T-helper 22 cell (primary cell): ENCODE measurements around the gene DHRS13.
"Not testable (repeated sequence)": the region's sequence is repeated elsewhere in the genome, so short reads cannot be mapped to it uniquely, and the experiment has no call there.

Source experiments
- DNase-seq: peaks from one replicate; pipeline ENCODE4 v3.0.0-alpha.2; 2020; ENCODE audit warnings: low read depth

DHRS13 gene

DNA sequence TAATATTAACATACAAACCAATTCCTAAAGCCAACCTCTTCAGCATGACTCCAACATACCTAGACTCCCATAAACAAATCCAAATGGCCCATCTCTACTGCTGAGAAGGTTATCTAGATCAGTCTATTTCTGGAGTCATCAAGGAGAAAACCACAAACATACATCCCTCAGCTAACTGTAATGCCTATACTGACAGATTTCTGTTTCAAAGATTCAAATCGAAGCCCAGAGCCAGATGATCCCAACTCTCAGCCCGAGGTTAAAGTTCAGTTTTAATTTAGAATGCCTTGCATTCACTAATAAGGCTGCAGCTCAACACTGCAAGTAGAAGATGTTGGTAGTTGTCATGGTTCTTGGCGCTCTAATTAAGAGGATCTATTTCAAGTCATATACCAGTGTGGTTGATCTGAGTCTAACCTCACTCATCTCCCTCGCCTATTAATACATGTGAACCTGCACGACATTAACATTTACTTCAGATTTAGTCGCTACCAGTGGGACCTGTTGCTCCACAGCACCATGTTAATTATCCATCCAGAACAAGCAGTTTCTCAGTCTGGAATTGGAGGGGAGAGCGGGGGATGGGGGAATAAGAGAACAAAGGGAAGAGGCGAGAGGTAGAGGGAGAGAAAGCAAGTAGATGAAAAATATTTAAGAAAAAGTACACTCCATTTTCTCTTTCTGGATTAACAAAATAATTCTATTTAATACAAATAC is 33.0 kb upstream of the DHRS13 start:
- no peak for DNase-seq

GRCh38 chr17:28934508-28934907 is 31.6 kb upstream of the DHRS13 start:
- DNase-seq: not testable (repeated sequence)

- DNase-seq: no peak
Measured at GRCh38 chr17:28929787-28930186, 26.9 kb upstream of the DHRS13 start.

GRCh38 chr17:28928061-28928460 is 25.2 kb upstream of the DHRS13 start:
- DNase-seq: peak; percentile 20

GRCh38 chr17:28926786-28927185 is 23.9 kb upstream of the DHRS13 start:
- DNase-seq: no peak

DNA sequence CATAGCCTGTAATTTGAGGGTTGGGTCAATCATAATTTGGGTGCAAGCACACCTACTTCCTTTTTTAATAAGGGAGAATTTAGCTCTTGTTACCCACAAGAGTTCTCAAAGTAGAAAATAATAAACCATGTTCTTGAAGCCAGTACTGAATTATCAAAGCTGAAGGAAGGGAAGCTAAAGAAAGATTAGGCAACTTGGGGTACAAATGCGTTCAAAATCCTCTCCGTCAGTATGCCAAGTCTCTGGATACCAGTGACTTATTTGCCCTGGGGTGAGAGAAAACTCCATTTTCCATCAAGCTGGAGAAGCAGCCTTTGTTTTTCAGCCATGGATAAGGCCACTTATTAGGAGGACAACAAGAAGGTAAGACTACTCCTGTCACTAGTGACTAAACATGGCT is 23.5 kb upstream of the DHRS13 start:
- DNase-seq: no peak

DNA sequence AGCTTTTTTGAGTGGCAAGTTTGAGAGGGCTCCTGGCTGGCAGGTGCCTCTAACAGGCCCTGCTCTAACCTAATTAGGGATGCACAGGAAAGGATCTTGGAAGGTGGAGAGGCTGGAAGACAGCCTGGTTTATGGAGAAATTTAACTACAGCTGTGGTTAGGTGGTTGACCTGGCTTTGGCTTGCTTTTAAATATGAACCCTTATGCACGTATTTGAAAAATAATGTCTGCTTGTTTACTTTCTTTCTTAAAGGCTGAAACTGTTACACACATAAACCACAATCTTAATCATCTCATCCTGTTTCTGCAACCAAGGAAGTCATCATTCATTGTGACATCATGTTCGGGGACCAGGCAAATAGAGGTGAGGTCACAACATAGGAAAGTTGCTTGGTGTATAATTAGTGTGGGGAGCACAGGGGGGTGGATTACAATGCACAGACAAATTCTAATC is 23.1 kb upstream of the DHRS13 start:
- peak; percentile 63 for DNase-seq

DNA sequence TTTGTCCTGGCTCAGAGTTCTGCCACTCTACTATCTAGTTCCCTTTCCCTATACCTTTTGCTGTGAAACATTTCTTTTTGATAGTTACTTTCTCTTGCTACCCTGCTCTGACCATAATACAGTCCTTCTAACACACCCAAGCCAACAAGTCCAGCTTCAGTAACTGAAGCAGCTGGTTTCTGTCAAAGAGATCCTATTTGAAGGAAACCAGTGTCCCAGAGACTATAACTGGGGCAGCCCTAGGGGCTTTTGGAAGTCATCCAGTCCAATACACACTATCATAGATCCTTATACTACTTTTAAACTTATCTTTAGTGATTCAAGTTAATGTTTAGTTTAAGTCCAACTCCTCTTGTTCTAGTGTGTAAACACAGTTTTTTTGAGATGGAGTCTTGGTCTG is 17.3 kb upstream of the DHRS13 start:
- no peak for DNase-seq

DNA sequence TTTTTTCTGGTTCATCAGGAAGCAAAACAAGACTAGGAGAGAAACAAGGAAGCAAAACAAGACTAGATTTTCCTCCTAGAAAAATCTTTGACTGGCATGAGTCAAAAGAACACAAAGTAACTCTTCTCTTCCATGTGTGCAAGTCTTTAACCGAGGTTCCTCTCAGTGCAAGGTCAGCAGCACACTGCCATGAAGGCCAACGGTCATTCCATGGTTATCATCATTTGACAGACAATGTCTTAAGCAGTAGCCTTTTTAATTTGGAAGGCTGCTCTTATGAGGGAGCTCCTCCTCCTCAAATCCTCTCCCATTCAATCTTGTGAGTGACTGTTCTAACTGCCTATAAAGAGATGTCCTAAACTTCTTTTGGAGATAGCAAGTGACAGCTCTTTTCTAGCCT is 15.4 kb upstream of the DHRS13 start:
- DNase-seq: no peak

DNA sequence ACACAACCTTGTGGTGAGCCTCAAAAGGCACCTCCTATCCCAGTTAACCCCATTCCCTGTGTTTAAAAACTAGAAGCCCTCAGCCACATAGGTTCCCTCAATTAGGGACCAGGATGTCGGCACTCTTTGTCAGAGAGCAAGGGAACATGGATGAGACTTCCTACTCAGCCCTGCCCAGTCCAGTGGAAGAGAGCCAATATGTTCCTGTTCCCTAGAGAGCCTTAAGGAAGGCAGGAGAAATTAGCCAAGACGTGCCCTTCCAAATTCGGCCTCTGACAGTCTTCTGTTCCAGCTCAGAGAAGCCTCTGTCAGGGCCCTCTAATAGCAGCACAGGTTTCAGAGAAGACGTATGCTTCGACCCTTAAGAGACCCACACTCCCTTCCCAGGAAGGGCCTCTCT is 14.6 kb upstream of the DHRS13 start:
- DNase-seq: no peak

DNA sequence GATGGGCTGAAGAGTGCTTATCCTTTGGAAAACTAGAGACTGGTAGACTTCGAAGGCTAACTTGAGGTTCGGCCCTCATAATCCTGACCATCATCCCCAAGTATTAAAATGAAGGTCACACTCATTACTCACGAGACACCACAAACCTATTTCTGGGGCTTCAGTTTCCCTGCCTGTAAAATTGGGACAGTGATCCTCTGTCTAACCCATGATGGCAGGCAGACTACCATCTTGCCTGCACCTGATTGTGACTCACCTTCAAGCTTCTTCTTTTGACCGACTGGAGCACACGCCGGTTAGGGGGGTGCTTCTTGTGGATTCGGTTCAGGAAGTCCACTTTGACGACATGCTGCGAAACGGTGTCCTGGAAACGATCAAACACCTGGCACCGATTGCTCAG is 14.2 kb upstream of the DHRS13 start:
- DNase-seq: no peak

- no peak for DNase-seq
Measured at GRCh38 chr17:28916302-28916934, 13.5 kb upstream of the DHRS13 start.

DNA sequence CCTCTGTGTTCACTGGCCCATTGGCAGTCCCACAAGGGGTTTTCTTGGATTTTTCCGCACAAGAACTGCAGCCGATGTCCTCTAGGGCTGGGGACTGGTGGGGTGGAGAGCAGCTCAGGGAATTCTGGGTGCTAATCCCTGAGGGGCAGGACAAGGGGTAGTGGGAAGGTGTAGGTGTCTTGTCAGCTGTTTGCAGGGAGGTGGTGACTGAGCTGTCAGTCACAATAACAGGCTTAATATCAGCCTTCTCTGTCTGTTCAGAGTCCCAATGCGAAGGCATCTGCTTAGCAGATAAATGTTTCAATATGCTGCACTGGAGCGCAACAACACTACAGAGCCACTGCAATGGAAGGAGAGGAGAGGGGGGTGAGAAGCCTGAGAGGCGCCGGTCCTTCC is 10.1 kb upstream of the DHRS13 start:
- no peak for DNase-seq

DNA sequence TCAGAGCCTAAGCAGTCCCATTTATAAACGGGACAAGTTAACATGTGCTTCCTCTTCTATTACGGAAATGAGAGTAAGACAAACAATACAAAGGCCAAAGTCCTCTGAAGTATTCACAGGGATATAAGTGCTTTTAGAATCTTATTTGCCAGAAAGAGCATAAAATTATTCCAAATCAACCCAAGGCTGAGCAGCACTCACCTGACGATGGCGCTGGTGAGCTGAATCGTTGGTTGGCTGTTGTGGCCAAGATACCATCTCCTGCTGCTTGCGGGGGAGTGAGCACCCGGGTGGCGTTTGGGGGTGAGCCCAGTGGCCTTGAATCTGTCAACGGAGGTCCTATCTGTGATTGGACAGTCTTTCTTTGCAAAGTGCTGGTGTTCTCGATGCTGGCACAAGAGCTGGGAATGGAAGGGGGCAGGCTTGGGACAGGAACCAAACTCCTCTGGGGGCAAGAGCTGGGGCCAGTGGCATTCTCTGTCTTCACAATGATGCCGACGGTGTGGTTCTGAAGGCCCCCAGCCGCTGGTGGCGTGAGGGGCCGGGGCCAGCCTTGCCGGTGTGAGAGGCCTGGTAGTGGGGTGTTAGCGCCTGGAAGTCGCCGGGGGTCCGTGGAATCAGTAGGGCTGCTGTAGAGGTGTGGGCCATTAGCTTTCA is 9.5 kb upstream of the DHRS13 start:
- DNase-seq: no peak

GRCh38 chr17:28911411-28912045 is 8.6 kb upstream of the DHRS13 start:
- DNase-seq: no peak

- no peak for DNase-seq
Measured at GRCh38 chr17:28910534-28910933, 7.7 kb upstream of the DHRS13 start.

DNA sequence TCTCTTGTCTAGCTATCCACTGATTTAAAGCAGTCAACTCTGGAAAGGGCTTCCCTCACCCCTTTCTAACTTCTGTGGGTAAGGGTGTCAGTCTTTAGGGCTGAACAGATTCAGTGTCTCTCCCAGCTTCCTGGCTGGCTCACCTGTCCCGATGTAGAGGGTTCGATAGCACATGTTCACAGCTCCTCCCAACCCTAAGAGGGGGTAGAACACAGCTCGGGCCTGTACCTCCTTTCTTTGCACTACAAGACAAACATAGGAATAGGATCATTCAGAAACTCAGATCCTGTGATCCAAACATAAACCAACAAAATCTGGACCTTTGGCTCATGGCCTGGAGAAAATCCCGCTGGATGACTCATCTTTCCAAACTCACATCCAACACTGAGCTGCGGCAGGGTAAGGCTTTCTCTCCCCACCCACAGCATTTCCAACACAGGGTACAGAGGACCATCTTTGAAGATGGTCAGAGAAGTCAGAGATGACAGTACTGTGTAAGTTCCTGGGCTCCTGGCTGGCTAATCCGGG is 5.8 kb upstream of the DHRS13 start:
- DNase-seq: no peak

- DNase-seq: no peak
Measured at GRCh38 chr17:28907709-28908475, 5.0 kb upstream of the DHRS13 start.

GRCh38 chr17:28906706-28907438 is 4.0 kb upstream of the DHRS13 start:
- DNase-seq: no peak

DNA sequence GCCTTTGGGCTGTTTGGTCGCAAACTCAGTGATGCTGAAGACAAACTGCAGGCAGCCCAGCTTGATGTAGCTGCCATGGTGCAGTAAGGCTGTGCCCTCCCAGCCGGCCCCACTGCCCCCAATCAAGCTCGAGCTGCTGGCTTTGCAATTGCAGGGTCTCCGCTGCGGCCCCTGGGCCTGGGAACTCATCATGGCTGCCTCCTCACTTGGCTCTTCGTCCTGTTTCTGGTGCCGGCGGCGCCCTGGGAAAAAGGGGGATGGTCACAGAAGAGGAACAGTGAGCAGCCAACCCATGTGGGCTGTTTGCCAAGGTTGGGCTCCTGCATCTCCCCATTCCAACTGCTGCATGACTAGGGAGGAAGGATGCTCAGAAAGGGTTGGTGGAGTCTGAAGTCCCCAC is 3.4 kb upstream of the DHRS13 start:
- DNase-seq: no peak

DNA sequence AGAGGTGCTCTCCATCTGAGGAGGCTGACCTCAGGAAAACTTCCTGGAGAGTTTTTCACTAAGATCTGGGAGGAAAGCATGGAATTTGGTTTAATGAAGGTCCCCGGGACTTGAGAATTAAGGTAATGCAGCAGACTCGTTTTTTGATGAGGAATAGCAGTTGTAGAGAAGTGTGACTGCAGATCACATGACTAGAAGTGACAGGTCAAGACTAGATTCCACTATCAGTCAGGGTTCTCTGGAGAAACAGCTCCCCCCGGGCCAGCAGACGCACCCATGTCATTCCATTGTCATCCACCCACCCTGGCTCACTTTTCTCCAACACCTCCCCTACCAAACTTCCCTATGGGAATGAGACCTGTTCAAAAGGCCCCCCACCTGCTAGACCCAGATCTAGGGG is 1.9 kb upstream of the DHRS13 start:
- DNase-seq: no peak
